Stimulated activated effector memory CD8-positive, alpha-beta T cell treated with anti-CD3 and anti-CD28 coated beads, Interleukin-12 subunit alpha, Interleukin-12 subunit beta, amount 100 ng/mL, for 72 hours (primary cell): ENCODE measurements around the gene IGSF21.

ENCODE experiments used
- ATAC-seq: fragments of 150-1000 bp; cut with Tn5 transposase; 2 replicates; pipeline ENCODE4 v1.10.0; 2021
- DNase-seq, 2 donors: peaks; one replicate each; pipeline ENCODE4 v3.0.0; 2021 to 2022; ENCODE audit warnings: low spot score in 2 of 2
- H3K27ac Mint-ChIP-seq: one replicate; pipeline ENCODE4 v1.8.0; 2022; ENCODE audit warnings: mild to moderate bottlenecking, mixed read lengths
- H3K36me3 Mint-ChIP-seq: one replicate; pipeline ENCODE4 v1.8.0; 2022; ENCODE audit warnings: mild to moderate bottlenecking, mixed read lengths
- H3K4me1 Mint-ChIP-seq: one replicate; pipeline ENCODE4 v1.8.0; 2022; ENCODE audit warnings: mixed read lengths
- H3K4me3 Mint-ChIP-seq: one replicate; pipeline ENCODE4 v1.8.0; 2022; ENCODE audit warnings: mild to moderate bottlenecking, mixed read lengths
- H3K9me3 Mint-ChIP-seq: one replicate; pipeline ENCODE4 v1.8.0; 2022; ENCODE audit warnings: mixed read lengths

IGSF21 gene

GRCh38 chr1:18109058-18109755 lies 1.6 kb downstream of the IGSF21 start:
- ATAC-seq (no peak), DNase-seq (no peak)
- Mint-ChIP-seq H3K27ac (no peak overlapping the region), H3K4me3 (no peak overlapping the region), H3K4me1 (peaks cover 27% of the 10 kb centered on the region), H3K9me3 (no peaks in the 10 kb centered on the region), H3K36me3 (no peaks in the 10 kb centered on the region)

GRCh38 chr1:18109756-18110597 lies 2.4 kb downstream of the IGSF21 start:
- peaks cover 27% of the 10 kb centered on the region for H3K4me1 Mint-ChIP-seq
- H3K36me3 Mint-ChIP-seq, result no peaks in the 10 kb centered on the region
- H3K4me3 Mint-ChIP-seq, result peak overlapping the region; percentile 40
- H3K9me3 Mint-ChIP-seq, result no peaks in the 10 kb centered on the region
- H3K27ac Mint-ChIP-seq, result no peak overlapping the region
- ATAC-seq, result no peak
- no peak for DNase-seq

GRCh38 chr1:18110598-18110939 lies 3.0 kb downstream of the IGSF21 start:
- H3K36me3 Mint-ChIP-seq, result no peaks in the 10 kb centered on the region
- no peak overlapping the region for H3K27ac Mint-ChIP-seq
- peaks cover 27% of the 10 kb centered on the region for H3K4me1 Mint-ChIP-seq
- ATAC-seq, result no peak
- no peak for DNase-seq
- no peaks in the 10 kb centered on the region for H3K9me3 Mint-ChIP-seq
- no peak overlapping the region for H3K4me3 Mint-ChIP-seq

GRCh38 chr1:18110968-18111367 lies 3.4 kb downstream of the IGSF21 start:
- no peak for ATAC-seq
- no peaks in the 10 kb centered on the region for H3K36me3 Mint-ChIP-seq
- H3K9me3 Mint-ChIP-seq, result no peaks in the 10 kb centered on the region
- H3K27ac Mint-ChIP-seq, result no peak overlapping the region
- no peak for DNase-seq
- no peak overlapping the region for H3K4me3 Mint-ChIP-seq
- H3K4me1 Mint-ChIP-seq, result peaks cover 27% of the 10 kb centered on the region

- H3K27ac Mint-ChIP-seq, result no peak overlapping the region
- peaks cover 27% of the 10 kb centered on the region for H3K4me1 Mint-ChIP-seq
- no peaks in the 10 kb centered on the region for H3K36me3 Mint-ChIP-seq
- DNase-seq, result no peak
- no peak overlapping the region for H3K4me3 Mint-ChIP-seq
- H3K9me3 Mint-ChIP-seq, result no peaks in the 10 kb centered on the region
- ATAC-seq, result no peak
These were observed 4.2 kb downstream of the IGSF21 start for GRCh38 chr1:18111605-18112297.

GRCh38 chr1:18112611-18113010 lies 5.0 kb downstream of the IGSF21 start:
- Mint-ChIP-seq H3K9me3 (no peaks in the 10 kb centered on the region), H3K4me3 (no peak overlapping the region), H3K4me1 (peaks cover 27% of the 10 kb centered on the region), H3K27ac (no peak overlapping the region), H3K36me3 (no peaks in the 10 kb centered on the region)
- DNase-seq (no peak), ATAC-seq (no peak)

GRCh38 chr1:18114726-18115410 lies 7.3 kb downstream of the IGSF21 start:
- DNase-seq, result no peak
- no peak for ATAC-seq
- peaks cover 15% of the 10 kb centered on the region for H3K4me1 Mint-ChIP-seq
- H3K9me3 Mint-ChIP-seq, result no peaks in the 10 kb centered on the region
- H3K36me3 Mint-ChIP-seq, result no peaks in the 10 kb centered on the region
- no peak overlapping the region for H3K4me3 Mint-ChIP-seq
- no peak overlapping the region for H3K27ac Mint-ChIP-seq

- DNase-seq, result no peak
- H3K4me1 Mint-ChIP-seq, result peaks cover 2% of the 10 kb centered on the region
- no peaks in the 10 kb centered on the region for H3K9me3 Mint-ChIP-seq
- no peak for ATAC-seq
- no peak overlapping the region for H3K27ac Mint-ChIP-seq
- no peak overlapping the region for H3K4me3 Mint-ChIP-seq
- H3K36me3 Mint-ChIP-seq, result no peaks in the 10 kb centered on the region
These were observed 9.2 kb downstream of the IGSF21 start for GRCh38 chr1:18116777-18117176.

GRCh38 chr1:18118078-18118477 lies 10.5 kb downstream of the IGSF21 start:
- Mint-ChIP-seq H3K9me3 (no peaks in the 10 kb centered on the region), H3K4me3 (no peak overlapping the region), H3K36me3 (no peaks in the 10 kb centered on the region)

GRCh38 chr1:18118491-18118890 lies 10.9 kb downstream of the IGSF21 start:
- ATAC-seq, result no peak
- H3K4me1 Mint-ChIP-seq, result no peaks in the 10 kb centered on the region
- no peak overlapping the region for H3K27ac Mint-ChIP-seq
- H3K36me3 Mint-ChIP-seq, result no peaks in the 10 kb centered on the region
- no peaks in the 10 kb centered on the region for H3K9me3 Mint-ChIP-seq
- H3K4me3 Mint-ChIP-seq, result no peak overlapping the region
- DNase-seq, result no peak

More at GRCh38 chr1:18118078-18118477, 10.5 kb downstream of the IGSF21 start:
- H3K27ac Mint-ChIP-seq, result no peak overlapping the region
- H3K4me1 Mint-ChIP-seq, result no peaks in the 10 kb centered on the region
- no peak for ATAC-seq
- no peak for DNase-seq

GRCh38 chr1:18119289-18119688 lies 11.7 kb downstream of the IGSF21 start:
- no peak for ATAC-seq
- no peak for DNase-seq
- H3K4me1 Mint-ChIP-seq, result no peaks in the 10 kb centered on the region
- no peaks in the 10 kb centered on the region for H3K9me3 Mint-ChIP-seq
- H3K4me3 Mint-ChIP-seq, result no peak overlapping the region
- no peaks in the 10 kb centered on the region for H3K36me3 Mint-ChIP-seq
- H3K27ac Mint-ChIP-seq, result no peak overlapping the region

- no peaks in the 10 kb centered on the region for H3K36me3 Mint-ChIP-seq
- H3K27ac Mint-ChIP-seq, result no peak overlapping the region
- H3K4me1 Mint-ChIP-seq, result no peaks in the 10 kb centered on the region
- ATAC-seq, result no peak
- no peak for DNase-seq
- H3K9me3 Mint-ChIP-seq, result no peaks in the 10 kb centered on the region
- no peak overlapping the region for H3K4me3 Mint-ChIP-seq
These were observed 12.3 kb downstream of the IGSF21 start for GRCh38 chr1:18119771-18120377.

GRCh38 chr1:18120638-18121037 lies 13.0 kb downstream of the IGSF21 start:
- no peak for ATAC-seq
- no peak overlapping the region for H3K4me3 Mint-ChIP-seq
- H3K9me3 Mint-ChIP-seq, result no peaks in the 10 kb centered on the region
- no peak for DNase-seq
- no peak overlapping the region for H3K27ac Mint-ChIP-seq
- H3K4me1 Mint-ChIP-seq, result no peaks in the 10 kb centered on the region
- H3K36me3 Mint-ChIP-seq, result no peaks in the 10 kb centered on the region

GRCh38 chr1:18121072-18121820 lies 13.6 kb downstream of the IGSF21 start:
- ATAC-seq (no peak), DNase-seq (no peak)
- no peak overlapping the region for H3K4me3 Mint-ChIP-seq
- H3K36me3 Mint-ChIP-seq, result no peaks in the 10 kb centered on the region
- H3K9me3 Mint-ChIP-seq, result no peaks in the 10 kb centered on the region
- H3K4me1 Mint-ChIP-seq, result no peaks in the 10 kb centered on the region
- no peak overlapping the region for H3K27ac Mint-ChIP-seq
